NOMO-1 treated with DMSO at 0.1 percent for 48 hours (cell line): ENCODE results near the gene RPS6KB2.

Experiments
- DNase-seq: peaks from one replicate; lab custom pipeline; 2025; ENCODE audit not compliant: unreplicated experiment; lab: John Stamatoyannopoulos, UW

RPS6KB2 gene

DNA sequence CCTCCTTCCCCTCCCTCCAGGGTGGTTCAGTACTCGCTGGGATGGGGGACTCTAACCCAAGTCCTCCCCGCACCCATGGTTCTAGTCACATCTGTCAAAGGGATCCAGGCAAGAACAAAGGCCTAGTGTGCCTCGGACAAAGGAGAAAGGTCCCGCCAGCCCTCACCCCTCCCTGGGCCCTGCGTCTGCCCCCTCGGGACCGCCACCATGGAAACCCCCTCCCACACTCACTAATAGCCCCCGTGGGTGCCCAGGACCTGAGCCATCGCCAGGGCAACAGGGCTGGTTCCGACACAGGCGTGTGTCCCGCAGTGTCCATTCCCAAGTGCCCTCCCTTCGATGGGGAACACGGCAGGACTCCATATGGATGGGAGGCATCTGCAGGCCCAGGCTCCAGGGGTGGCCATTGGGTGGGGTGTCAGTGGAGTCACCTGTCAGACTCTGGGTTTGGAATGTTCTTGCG, 17.9 kb upstream of the RPS6KB2 start:
- DNase-seq, result no peak

DNA sequence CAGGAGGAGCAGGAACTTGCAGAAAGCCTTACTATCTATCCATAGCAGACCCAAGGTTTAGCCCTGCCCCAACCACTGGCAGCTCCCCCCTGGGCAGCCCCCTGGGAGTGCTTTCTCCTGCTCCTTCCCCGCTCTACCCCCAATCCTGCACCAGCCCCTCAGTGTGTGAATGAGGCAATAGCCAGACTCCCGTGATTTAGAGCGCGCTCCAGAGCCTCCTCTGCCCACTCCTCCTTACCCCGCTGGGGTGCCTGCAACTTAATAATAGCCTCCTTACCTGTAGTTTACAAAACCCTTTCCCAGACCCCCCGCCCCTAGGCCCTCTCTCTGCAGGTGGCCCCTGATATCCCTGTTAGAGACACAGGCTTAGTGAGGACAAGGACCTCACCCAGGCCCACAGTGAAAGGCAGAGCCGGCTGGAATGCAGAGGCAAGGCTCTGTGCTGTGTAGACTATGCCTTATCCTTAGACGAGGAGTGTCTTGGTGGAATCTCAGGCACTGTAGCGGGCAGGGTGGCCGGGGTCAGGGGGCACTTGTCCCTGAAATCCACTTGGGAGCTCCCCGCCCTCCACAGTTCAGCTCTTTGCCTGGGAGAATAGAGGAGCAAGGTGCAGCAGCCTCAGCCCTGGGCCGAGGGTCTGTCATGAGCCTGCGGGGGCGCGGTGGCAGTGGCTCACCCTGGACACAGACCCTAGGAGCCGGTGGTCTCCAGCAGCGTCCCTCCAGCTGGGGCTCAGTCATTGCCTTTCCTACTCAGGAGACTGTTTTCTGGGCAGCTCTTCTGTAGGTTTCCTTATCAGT, 17.1 kb upstream of the RPS6KB2 start:
- DNase-seq, result no peak

DNA sequence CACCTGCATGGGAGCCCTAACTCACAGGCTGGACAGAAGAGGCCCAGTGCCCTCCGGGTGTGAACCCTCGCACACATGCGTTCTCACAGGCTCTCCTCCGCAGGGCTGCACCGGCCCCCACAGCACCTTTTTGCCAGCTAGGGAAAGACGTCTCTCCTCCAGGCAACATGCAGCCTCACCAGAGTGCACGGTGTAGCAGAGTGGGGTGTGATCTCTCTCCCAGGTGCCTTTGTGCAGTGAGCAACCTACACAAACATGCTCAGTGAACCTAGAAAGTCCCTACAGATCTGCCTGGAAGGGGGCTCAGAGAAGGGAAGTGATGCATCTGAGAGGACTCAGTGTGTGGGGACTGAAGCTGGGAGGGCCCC, 16.5 kb upstream of the RPS6KB2 start:
- DNase-seq, result no peak

DNA sequence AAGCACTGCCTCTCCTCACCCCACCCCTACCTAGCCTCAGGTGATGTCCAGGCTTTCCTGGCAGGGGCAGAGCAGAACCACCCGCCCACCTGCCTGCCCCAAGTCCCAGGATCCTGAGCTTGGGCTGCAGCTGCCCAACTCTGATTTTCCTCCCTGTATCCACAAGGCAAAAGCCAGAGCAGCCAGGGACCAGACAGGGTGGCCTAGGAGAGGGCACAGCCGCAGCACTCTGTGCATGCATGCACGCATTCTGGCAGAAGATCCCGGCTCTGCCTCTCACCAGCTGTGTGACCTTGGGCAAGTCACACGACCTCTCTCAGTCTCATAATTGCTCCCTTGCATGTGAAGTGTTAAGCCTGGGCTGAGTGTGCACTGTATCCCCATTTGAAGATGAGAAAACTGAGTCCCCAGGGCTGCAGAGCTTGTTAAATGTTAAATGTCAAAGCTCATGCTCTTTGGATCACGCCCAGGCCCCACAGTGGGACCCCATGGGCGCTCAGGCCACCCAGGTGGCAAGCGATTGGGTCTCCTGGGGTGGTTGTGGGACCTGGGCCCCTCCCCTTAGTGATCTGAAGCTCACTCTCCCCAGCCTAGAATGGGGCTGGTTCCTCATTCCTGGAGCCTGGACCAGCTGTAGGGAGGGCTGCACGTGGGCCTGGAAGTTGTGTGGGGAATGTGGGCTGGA, 15.7 kb upstream of the RPS6KB2 start:
- no peak for DNase-seq

DNA sequence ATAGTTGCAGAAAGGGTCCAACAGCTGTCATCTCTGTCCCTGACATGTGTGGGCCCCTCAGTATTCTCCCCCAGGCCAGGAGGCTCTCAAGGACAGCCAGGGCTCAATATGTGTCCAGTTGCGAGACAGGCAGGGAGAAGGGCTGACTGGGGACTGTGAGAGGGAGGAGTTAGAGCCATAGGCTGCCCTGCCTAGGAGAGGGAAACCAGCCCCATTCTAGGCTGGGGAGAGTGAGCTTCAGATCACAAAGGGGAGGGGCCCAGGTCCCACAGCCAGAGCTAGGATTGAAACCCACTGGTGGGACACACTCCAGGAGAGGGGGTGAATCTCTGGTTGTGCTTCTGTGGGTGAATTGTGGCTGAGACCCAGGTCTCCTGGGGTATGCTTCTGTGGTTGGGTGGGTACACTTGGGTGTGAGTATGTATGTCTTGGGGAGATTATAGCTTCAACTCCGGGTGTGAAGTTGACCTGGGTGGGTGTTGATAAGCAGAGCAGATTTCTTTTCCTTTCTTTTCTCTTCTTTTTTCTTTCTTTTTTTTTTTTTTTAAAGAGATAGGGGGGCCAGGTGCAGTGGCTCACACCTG, 14.9 kb upstream of the RPS6KB2 start:
- DNase-seq, result no peak

DNA sequence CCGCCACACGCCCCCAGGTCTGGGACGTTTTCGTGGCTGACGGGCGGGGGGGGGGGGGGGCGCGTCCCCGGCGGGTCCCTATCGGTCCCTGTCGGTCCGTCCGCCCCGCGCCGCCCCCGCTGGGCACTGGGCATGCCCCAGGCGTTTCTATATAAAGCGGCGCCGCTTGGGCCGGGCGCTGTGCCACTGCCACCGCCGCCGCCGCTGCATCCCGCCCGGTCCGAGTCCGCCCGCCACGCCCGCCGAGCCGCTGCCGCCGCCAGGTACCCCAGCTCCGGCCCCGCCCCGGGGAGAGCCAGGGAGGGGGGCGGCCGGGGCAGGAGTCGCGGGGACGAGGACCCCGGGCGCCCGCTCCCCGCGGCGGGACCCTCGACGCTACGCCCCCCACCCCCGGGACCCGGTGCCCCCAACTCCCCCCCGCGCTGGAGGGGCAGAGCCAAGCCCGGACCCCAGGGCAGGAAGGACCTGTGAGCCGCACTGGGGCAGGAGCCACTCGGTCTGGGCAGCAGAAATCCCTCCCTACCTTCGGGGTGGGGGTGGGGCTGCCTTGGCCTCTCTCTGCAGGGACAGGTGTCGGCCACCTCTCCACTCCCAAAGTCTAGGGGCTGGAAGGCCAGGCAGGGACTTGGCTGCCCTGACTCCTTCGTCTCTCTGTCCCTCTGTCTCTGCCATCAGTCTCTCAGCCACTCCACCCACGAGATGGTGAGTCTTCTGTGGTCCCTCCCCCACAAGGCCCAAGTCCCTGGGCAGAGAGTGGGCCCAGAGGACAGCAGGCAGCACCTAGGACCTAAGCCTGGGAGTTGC, 12.6 kb upstream of the RPS6KB2 start, which contains the start of gene CARNS1:
CARNS1 (plus strand) TSS at position 178 of the 804 bp plus-strand sequence; CDS start at position 700, 522 bp downstream.
- no peak for DNase-seq

DNA sequence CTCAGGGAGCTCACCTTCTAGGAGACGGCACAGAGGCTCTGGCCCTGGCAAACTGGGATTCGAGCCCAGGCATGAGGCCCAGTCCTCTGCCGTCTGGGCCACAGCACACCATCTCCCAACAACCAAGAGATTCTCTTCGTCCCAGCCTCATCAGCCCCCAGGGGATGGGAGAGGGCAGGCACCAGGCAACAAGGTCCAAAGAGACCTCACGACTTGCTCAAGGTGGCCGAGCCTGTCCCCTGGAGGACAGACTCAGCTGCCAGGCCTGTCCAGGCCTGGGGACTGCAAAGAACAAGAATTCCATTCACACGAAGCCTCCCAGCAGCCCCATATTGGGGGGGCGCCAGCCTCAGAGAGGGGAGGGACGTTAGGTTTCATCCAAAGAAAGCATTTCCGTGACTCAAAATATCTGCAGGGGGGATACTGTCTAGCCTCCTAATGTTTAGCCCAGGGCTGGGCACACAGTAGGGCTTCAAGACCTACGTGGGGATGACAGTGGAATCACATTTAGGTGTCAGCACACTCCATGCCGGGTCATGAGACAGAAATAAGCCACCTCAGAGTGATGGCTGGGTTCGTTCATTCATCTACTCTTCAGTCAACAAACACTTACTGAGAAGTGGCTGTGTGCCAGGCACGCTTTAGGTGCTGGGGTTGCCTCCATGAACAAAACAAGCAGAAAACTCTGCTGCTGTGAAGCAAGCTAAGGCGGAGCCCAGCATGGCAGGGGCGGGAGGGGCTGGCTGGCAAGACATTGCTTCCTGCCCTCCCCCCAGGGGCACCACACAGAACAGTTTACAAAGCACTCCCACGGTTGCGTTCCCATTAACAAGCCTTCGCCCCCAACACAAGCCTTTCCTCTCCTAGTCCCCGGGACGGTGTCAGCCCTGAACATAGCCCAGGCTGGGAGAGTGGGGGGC, 11.6 kb upstream of the RPS6KB2 start:
- DNase-seq, result no peak

DNA sequence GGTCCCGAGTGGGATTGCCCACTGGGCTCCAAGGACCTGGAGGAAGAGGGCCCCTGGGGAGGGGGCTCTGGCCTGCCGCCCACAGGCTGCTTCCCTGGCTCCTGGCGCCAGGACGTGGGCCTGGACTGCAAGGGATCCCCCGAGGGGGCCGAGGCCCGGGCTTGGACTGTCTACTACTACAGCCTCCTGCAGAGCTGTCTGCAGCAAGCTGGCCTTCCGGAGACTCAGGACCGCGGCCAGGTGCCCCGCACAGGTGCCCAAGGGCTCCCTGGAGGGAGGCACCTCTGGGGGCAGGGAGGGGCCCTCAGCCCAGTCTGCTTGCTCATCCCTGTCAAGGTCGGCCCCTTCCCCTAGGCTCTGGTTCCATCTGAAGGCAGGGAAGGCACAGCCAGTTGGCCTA, 10.9 kb upstream of the RPS6KB2 start:
- no peak for DNase-seq

DNA sequence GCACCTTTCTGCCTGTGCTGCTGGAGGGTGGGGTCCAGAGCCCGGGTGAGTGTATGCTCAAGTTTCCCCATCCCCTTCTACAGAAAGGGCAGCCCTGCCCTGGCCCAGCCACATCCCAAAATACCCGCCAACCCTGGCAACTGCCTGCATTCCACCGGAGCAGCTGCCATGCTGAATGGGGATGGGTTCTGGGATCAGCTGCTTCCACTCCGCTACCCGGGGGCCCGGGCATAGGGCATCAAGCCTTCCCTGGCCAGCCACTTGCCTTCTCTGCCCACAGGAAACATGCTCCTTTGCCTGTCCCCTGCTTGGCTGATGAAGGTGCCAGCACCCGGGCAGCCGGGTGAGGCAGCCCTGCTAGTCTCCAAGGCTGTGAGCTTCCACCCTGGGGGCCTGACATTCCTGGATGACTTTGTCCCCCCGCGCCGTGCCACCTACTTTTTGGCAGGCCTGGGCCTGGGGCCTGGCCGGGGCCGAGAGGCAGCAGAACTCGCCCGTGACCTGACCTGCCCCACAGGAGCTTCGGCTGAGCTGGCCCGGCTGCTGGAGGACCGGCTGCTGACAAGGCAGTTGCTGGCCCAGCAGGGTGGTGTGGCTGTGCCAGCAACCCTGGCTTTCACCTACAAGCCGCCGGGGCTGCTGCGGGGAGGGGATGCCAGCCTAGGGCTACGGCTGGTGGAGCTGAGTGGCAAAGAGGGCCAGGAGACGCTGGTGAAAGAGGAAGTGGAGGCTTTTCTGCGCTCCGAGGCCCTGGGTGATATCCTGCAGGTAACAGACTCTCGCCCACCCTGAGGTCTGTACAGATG, 9.6 kb upstream of the RPS6KB2 start:
- peak; percentile 27 for DNase-seq

DNA sequence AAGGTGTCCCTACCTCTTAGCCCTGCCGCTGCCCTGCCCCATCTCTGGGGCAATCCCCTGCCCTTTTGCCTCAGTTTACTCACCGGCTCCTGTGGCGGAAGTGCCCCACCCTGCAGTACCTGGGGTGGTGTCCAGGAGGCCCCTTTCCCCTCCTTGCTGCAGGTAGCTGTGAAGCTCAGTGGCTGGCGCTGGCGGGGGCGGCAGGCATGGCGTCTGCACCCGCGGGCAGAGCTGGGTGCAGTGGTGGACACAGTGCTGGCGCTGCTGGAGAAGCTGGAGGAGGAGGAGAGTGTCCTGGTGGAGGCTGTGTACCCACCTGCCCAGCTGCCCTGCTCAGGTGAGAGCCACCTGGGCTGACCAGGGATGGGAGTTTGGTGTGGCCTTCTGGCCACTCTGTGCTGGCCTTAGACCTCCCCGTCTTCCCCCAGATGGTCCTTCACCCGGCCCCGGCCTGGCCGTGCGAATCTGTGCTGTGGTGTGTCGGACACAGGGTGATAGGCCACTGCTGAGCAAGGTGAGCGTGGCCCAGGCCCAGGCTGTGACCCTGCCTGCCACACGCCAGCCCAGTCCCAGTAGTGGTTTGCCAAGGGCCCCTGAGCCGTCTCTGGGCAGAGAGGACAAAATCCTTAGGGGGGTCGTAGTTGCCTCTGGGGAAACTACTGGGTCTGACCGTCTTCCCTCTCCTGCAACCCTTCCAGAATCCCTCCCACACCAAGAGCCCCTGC, 8.8 kb upstream of the RPS6KB2 start:
- no peak for DNase-seq

DNA sequence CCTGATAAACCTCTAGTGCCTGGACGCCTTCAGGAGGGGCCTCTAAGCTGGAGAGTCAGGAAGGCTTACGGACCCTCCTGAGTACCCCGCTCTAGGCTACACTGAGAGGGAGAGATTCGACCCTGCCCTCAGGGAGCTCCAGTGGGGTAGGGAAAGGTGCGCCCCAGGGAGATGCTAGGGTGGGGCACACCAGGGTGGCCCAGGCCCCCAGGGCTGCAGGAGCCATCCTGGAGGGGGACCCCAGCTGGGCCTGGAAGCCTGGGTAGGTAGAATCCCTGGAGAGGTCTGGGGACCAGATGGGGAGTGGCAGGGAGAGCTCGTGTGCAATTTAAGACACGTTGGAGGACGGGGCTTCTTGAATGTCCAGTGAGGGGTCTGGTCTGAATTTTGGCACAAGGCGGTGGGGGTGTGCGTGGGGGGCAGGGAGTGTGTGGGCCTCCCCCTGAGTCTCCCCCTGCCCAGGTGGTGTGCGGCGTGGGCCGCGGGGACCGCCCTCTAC, 8.1 kb upstream of the RPS6KB2 start:
- DNase-seq, result no peak

DNA sequence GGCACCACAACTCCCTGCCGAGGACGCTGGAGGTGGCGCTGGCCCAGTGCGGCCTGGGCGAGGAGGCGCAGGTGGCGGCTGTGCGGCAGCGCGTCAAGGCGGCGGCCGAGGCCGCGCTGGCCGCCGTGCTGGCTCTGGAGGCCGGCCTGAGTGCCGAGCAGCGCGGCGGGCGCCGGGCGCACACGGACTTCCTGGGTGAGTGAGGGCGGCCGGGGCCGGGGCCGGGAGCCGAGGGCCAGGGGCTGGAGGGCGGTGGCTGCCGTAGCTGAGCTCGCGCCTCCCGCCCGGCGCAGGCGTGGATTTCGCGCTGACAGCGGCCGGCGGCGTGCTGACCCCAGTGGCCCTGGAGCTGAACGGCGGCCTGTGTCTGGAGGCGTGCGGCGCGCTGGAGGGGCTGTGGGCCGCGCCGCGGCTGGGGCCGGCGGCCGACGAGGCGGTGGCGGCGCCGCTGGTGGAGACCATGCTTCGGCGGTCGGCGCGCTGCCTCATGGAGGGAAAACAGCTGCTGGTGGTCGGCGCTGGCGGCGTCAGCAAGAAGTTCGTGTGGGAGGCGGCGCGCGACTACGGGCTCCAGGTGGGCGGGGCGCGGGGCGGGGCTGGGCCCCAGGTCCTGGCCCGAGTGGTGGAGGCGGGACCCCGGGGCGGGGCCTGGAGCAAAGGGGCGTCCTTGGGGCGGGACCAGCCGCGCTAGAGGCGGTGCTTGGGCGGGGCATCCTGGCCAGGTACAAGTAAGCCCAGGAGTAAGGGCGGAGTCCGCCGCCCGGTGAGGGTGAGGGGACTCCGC, 7.5 kb upstream of the RPS6KB2 start:
- DNase-seq, result peak; percentile 81

DNA sequence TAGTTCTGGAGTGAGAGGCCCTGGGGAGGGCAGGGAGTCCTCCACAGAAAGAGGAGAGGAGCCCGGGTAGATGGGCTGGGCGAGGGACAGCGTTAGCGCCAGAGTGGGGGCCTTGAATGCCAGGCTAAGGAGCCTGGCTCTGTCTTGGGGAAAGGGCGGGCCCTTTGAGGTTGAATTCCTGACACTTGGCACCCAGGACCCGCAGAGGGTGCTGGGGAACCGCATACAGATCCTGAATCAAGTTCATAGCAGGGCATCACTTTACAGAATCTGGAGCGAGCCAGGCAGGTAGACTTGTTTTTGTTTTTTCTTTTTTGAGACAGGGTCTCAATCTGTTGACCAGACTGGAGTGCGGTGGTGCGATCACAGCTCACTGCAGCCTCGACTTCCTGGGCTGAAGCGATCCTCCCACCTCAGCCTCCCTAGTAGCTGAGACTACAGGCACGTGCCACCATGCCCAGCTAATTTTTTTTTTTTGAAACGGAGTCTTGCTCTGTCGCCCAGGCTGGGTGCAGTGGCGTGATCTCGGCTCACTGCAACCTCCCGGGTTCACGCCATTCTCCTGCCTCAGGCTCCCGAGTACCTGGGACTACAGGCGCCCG, 6.8 kb upstream of the RPS6KB2 start:
- DNase-seq, result no peak

DNA sequence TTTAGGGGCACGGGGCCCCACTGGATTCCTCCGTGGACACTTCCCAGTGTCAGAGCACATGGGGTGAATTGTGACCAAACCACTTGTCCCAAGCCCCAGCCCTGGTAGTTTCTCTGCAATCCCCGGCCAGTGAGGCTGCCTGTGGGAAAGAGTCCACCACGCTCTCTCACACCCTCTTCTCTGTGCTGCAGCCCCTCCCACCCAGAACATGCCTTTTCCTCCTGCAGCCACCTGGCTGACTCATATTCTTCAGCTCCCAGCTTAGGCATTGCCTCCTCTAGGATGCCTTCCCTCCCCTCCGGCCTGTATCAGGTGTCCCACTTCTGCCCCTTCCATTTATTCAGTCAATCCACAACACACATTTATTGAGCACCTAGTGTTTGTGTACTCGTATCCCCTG, 5.4 kb upstream of the RPS6KB2 start:
- DNase-seq, result no peak

DNA sequence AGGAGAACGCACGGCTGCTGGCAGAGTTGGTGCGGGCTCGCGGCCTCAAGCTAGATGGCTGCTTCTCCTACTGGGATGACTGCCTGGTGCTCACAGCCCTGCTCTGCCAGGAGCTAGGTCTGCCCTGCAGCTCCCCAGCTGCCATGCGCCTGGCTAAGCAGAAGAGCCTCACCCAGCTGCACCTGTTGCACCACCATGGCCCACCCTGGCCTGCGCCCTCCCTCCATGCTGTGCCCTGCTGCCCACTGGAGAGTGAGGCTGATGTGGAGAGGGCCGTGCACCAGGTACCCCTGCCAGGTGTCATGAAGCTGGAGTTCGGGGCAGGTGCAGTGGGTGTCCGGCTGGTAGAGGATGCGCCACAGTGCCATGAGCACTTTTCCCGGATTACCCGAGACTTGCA, 4.8 kb upstream of the RPS6KB2 start:
- no peak for DNase-seq

DNA sequence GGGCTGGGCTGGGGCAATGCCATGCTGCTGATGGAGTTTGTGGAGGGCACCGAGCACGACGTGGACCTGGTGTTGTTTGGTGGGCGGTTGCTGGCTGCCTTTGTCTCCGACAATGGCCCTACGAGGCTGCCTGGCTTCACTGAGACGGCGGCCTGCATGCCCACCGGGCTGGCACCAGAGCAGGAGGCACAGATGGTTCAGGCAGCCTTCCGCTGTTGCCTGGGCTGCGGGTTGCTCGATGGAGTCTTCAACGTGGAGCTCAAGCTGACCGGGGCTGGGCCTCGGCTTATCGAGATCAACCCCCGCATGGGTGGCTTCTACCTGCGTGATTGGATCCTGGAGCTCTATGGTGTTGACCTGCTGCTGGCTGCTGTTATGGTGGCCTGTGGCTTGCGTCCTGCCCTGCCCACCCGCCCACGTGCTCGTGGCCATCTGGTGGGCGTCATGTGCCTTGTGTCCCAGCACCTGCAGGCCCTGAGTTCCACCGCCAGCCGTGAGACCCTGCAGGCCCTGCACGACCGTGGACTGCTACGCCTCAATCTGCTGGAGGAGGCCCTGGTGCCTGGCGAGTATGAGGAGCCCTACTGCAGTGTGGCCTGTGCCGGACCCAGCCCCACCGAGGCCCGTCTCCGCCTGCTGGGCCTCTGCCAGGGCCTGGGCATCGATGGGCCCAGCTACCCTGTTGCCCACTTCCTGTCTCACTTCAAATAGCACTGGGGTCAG, 4.2 kb upstream of the RPS6KB2 start:
- DNase-seq, result no peak
